ENCODE data around the gene CHI3L2.
"Not testable (repeated sequence)": the region's sequence is repeated elsewhere in the genome, so short reads cannot be mapped to it uniquely, and the experiment has no call there.

CHI3L2 gene

GRCh38 chr1:111202707-111203623 is 24.5 kb upstream of the CHI3L2 start:
- DNase-seq = no peak

GRCh38 chr1:111203681-111204200 is 23.8 kb upstream of the CHI3L2 start:
- peak; percentile 69 for DNase-seq

- DNase-seq = no peak
These were observed 23.1 kb upstream of the CHI3L2 start for GRCh38 chr1:111204201-111204982.

DNA sequence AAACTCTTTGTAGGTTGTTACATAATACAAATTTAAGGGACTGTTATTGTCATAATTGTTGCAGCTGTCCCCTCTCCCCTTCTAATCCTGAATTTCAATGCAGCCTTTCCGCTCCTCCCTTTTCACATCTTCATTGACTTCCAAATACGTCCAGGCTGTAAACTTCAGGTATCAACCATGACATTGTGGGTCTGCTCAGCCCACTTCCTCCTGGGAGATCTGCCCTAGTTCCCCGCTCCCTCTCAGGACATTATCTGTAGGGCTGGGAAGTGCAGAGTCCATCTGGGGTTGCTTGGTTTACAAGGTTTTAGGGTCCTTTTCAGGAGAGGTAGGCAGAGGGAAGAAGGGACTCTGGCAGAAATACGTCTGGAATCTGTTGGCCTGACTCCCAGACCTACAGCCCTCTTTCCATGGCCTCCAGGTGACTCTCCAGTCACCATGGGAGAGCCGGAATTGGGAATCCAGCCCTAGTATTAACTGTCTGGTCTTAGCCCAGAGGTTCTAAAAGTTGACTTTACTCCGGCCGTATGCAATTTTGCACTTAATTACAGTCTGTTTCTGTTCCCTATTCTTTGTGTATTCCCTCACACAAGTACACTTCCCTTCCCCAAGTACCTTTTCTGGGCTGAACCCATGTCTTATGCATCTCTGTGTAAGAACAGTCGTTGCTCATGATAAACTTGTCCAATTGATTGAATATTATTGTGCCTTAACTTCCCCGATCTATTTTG is 22.4 kb upstream of the CHI3L2 start:
- DNase-seq = no peak

DNA sequence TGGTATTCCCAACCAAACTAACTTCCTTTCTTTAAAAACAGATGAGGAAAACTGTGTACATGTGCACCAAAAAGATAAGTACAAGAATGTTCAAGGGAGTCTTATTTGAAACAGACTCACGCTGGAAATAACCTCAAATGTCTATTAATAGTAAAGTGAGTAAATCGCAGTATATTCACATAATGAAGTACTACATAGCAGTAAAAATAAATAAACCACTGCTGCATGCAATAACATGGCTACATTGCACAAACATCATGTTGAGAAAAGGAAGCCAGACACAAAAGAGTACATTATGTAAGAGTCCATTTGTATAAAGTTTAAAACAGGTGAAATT is 21.8 kb upstream of the CHI3L2 start:
- no peak for DNase-seq

DNA sequence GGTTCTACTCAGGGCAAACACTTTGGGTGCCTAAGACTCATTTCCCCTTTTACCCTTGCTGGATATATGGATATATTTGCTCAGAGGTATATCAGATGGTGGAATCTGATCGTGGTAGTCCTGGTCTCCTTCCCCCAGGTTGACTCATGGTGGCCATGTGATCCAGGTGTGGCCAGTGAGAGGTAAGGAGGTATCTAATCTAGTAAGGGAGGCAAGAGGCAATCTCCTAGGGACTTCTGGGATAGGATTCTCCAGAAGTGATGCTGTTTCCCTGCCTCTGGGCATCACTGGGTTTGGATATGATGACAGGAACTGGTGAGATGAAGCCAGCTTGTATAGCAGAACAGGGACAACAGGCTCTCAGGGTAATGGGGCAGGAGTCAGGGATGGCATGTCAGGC is 18.6 kb upstream of the CHI3L2 start:
- DNase-seq = no peak

GRCh38 chr1:111209622-111210021 is 17.9 kb upstream of the CHI3L2 start:
- no peak for DNase-seq

GRCh38 chr1:111211921-111212320 is 15.6 kb upstream of the CHI3L2 start:
- no peak for DNase-seq

DNA sequence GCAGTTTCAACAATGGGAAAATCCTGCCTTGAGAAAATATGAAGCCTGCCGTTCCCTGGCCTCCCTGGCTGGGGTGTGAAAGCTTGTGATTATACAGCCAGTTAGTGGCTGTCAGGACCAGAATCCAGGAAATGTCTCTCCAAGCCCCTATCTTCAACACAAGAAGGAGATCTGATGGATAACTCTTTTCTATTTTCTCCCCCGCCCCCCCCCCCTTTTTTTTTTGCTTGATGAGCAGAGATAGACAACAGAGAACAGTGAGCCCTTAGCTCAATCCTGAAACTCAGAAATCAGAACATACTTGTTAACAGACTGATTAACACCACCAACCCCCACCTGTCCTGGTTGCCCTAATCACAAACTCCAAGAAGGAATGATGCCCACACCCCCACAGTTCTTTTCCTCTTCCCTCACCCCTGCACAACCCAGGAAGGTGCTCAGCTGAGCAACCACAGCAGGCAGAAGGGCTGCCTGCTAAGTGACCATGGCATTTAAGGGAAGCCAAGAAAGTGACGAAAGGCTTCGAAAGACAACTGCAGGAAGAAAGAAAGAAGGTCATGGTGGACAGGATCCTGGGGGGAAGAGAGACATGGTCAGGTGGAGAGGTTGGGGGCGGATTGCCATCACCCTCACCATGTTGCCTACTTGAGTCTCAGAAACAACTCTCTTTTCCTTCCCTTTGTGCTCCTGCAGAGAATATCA is 14.7 kb upstream of the CHI3L2 start:
- no peak for DNase-seq

- no peak for DNase-seq
These were observed 14.1 kb upstream of the CHI3L2 start for GRCh38 chr1:111213412-111213811.

DNA sequence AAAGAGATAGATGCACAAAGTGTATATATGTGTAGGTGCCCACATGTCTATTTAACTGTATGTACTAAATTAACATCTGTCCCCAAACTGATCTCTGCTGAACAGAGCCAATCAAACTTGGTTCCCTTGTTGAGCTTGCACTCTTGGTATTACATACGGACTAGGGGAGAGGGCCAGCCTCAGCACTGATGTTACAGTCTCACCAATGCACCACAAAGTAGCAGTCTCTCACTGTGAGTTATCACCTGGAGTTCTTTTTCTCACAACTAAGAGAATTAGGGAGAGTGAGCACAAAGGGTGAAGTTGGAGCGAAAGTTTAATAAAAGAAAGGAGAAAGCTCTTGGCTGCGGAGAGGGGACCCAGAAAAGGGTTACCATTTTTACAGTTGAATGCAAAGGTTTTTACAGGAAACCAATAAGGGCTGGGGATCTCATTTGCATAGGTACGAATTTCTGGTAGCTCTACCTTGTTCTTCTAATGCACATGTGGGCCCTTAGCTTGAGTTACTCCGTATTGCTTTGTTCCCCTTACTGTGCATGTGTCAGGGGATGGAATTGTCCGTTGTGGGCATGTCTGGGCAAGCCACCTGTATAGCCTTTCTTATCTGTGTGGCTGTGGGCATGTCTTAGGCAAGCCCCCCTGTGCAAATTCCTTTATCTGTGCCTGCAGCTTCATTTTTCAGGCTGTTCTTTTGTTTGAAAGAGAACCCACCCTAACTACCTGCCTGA is 13.3 kb upstream of the CHI3L2 start:
- no peak for DNase-seq

DNA sequence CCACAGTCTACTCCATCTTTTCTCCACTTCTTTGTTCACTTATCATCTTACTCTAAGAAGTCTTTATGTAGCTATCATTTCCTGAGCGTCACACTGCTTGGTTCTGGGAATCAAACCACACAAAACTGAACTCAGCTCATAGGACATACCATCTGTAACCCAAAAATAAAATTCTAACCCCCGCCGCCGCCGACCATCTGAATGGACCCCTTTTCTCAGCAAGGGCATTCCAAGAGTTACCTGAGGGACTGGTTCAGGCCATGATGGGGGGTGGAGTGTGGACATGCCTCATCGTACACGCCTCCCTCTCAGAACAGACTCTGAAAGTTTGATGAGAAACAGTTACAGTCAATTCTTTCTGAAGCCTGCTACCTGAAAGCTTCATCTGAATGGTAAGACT is 12.6 kb upstream of the CHI3L2 start:
- no peak for DNase-seq

- not testable (repeated sequence) for DNase-seq
These were observed 12.2 kb upstream of the CHI3L2 start for GRCh38 chr1:111215285-111215684.

- no peak for DNase-seq
These were observed 10.8 kb upstream of the CHI3L2 start for GRCh38 chr1:111216751-111217150.

- DNase-seq = no peak
These were observed 10.2 kb upstream of the CHI3L2 start for GRCh38 chr1:111217183-111217910.

DNA sequence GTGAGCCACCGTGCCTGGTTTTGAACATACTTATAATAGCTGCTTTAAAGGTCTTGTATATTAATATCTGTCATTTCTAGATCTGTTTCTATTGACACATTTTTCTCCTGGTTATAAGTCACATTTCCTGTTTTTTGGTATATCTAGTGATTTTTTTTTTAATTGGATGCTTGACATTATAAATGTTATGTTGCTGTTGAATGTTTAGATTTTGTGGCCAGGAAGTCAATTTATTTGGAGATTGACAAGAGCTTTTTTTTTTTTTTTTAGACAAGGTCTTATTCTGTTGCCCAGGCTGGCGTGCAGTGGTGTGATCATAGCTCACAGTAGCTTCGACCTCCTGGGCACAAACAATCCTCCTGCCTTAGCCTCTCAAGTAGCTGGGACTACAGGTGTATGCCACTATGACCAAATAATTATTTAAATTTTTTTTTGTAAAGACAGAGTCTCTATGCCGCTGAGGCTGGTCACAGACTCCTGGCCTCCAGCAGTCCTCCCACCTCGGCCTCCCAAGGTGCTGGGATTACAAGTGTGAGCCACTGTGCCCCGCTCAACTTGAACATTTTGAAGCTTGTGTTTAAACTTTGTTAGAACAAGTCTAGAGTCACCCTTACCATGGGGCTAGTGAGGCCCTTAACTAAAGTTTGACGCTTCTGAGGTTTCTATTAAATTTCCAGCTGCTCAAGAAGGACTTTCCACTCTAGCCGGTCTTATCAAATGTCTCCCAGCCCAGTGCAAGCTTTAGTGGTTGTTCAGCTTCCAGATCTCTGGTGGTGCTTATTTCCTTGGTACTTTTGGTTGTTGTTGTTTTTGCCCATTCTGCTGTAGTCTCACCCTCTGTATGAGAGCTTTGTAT is 8.6 kb upstream of the CHI3L2 start:
- DNase-seq = no peak

GRCh38 chr1:111219557-111220286 is 7.8 kb upstream of the CHI3L2 start:
- no peak for DNase-seq

GRCh38 chr1:111220302-111220890 is 7.1 kb upstream of the CHI3L2 start:
- no peak for DNase-seq

DNA sequence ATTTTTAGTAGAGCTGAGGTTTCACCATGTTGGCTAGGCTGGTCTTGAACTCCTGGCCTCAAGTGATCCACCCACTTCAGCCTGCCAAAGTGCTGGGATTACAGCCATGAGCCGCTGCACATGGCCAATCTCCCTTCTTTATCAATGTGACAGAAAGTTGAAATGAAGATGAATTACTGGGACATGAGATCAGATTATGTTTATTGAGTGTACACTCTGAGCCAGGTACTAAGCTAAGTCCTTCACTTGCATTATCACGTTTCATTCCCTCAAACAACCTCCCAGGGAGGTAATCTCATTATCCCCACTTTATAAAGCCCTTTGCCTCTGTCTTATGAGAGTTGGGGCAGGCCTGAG is 6.3 kb upstream of the CHI3L2 start:
- no peak for DNase-seq

All from EL (cell line).